GM18505 (cell line): ENCODE results near the gene FAM171A2.

Source experiments
- ATAC-seq: cut with Tn5 transposase; IDR thresholded peaks from one replicate; pipeline ENCODE4 v1.9.1; 2021; ENCODE audit not compliant: unreplicated experiment
- POLR2A ChIP-seq: IDR thresholded peaks from 4 replicates; pipeline ENCODE4 v1.6.1; 2011; ENCODE audit warnings: borderline replicate concordance; ENCODE audit not compliant: insufficient read depth, insufficient read length; ENCODE audit errors: extremely low read depth

FAM171A2 gene

DNA sequence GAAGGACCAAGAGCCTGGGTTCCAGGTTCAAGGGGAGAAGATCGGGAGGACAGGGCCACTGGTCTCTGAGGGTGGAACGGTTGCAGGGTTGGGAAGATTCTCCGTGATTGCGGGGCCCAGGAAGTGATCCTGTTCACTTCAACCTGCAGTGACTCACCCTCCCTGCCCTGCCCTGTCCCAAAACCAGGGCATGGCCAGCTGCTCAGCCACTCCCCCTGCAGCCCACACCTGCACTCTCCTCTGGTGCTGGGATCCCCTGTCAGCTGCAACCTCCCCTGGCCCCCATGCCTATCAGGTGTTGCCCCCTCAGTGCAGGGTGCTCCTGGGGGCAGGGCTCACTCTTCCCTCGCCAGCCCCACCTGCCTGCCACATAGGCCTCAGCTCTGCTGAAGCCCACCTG lies 54.2 kb downstream of the FAM171A2 start:
- no peak for TF ChIP-seq POLR2A
- no peak for ATAC-seq

DNA sequence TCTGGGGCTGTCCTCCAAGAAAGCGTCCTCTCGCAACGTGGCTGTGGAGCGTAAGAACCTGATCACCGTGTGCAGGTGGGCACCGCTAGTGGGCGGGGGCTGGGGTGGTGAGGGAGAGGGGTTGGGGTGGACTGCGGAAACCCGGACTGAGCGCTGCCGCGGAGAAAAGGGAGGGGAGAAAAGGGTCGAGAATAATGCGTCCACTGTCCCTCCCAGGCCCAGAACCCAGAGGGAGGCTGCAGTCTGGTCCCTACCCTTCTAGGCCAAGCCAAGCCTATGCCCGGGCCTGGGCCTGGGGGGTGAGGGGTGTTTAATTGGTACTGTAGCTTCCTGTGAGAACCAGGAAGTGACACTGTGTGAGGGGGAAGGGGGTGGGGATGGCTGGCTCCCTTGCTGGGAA lies 54.8 kb downstream of the FAM171A2 start:
- no peak for TF ChIP-seq POLR2A
- no peak for ATAC-seq

DNA sequence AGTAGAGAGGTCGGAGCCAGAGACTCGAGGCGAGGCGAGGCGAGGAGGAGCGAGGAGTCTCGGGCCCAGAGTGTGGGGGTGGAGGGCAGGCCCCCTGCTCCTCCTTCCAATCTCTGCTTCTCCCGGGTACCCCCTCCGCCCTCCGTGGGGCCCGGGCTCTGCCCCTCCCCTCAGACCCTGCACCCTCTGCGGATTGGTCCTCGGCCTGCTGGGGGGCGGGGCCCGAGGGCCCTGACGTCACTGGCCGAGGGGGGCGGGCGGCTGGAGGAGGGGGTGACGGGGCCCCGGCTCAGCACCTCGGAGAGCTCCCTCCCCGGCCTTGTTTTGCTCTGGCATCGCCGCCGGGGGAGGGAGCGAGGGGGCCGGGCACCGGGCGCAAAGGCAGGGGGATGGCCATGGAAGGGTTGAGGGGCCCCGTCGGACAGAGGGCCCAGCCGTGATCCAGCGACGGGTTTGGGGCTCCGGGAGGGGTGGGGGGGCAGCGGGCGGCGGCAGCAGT lies 55.3 kb downstream of the FAM171A2 start, which contains the start of gene RUNDC3A:
Gene RUNDC3A (plus strand): TSS at position 282 of the 499 bp plus-strand sequence. CDS start 232 bp downstream, outside the sequence.
- ATAC-seq = no peak
- no peak for TF ChIP-seq POLR2A

DNA sequence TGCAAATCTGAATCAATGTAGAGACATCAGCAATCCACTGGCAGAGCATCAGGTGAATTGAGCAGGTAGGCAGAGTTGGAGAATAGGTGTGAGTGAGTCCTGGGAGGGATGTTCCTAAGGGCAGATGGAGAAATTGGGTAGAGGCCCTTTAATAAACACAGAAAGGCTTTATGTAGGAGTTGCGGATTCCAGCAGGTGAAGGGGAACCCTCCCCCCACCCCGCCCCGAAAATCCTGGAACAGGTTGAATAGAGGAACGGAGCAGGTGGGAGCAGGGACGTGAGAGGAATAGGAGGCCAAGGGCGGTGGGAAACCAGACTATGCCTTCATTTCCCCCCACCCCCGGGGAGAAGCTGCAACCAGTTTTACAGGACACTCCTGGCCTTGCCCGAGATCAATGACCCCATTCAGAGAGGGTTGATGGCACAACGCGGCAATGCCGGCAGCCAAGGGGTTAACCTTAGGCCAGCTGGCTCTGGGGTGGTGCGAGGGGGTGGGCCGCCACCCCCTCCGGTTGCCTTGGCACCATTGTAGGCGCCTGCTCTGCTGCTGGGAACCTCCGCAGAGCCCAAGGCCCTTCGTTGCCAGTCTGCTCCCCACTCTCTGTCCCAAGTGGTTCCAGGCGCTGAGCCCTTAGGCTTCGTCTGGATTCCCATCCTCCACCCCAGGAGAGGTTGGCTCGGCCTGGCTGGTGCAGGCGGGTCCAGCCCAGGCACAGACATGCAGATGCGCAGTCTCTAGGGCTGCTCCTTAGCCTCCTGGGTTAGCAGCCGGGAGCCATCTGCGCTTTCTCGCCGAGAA lies 56.1 kb downstream of the FAM171A2 start:
- no peak for TF ChIP-seq POLR2A
- no peak for ATAC-seq

DNA sequence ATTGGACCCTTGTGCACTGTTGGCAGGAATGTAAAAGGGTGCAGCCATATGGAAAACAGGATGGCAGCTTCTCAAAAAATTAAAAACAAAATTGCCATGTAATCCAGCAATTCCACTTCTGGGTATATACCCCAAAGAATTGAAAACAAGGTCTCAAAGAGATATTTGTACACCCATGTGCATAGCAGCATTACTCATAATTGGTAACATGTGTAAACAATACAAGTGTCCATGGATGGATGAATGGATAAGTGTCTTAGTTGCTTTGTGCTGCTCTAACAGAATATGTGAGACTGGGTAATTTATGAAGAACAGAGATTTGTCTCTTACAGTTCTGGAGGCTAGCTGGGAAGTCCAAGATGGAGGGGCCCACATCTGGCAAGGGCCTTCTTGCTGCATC lies 59.0 kb downstream of the FAM171A2 start:
- no peak for ATAC-seq
- TF ChIP-seq POLR2A = no peak
